A549 (cell line): Measurements from ENCODE around the gene SLC16A6. TPM values are rescaled to one million over a fixed set of nuclear protein-coding genes. Genes with fewer than 3 reads are reported as not detected.

Experiments
- ATAC-seq, 2 experiments: fragments of 200-7000 bp in 1 of 2; fragments of >200 bp in 1 of 2; cut with Nextera tagmentation in 1 of 2; cut with Tn5 transposase in 1 of 2; 3 replicates each; pipeline versions ENCODE4 v1.8.0 to v1.9.1; 2018 to 2020; ENCODE audit warnings: mild to moderate bottlenecking in 1 of 2, moderate library complexity in 1 of 2
- CTCF ChIA-PET: fragments of 300-600 bp; sonication (Branson Sonifier 250); formaldehyde crosslinking; extraction: SDS; loops from one replicate; lab custom pipeline; 2021; ENCODE audit warnings: antibody characterized with exemption, inconsistent platforms; lab: Yijun Ruan, JAX
- POLR2A ChIA-PET: fragments of 350-600 bp; formaldehyde crosslinking; extraction: SDS; loops from one replicate; lab custom pipeline; 2021; ENCODE audit warnings: antibody characterized with exemption, inconsistent platforms; lab: Yijun Ruan, JAX
- DNase-seq, 2 experiments: peaks; one replicate each; pipeline versions ENCODE4 v3.0.0 to v3.0.0-alpha.2; 2011 to 2016; ENCODE audit warnings: low read depth in 1 of 2, low spot score in 1 of 2
- FAIRE-seq: peaks from 2 replicates; lab custom pipeline; 2011; peaks lifted over from hg19 to GRCh38; lab: Jason Lieb, UNC
- H3K27ac ChIP-seq, 2 experiments: fragments of >200 bp; sonication (Bioruptor Twin); formaldehyde crosslinking; 3 replicates each; pipeline ENCODE4 v1.5.1; 2016 to 2017
- H3K4me1 ChIP-seq: fragments of >200 bp; sonication (Bioruptor Twin); formaldehyde crosslinking; 3 replicates; pipeline ENCODE4 v1.6.1; 2016
- H3K4me2 ChIP-seq: fragments of >200 bp; sonication (Bioruptor Twin); formaldehyde crosslinking; 3 replicates; pipeline ENCODE4 v1.6.1; 2016
- H3K4me3 ChIP-seq: fragments of >200 bp; sonication (Bioruptor Twin); formaldehyde crosslinking; 3 replicates; pipeline ENCODE4 v1.5.1; 2016
- H3K9me3 ChIP-seq: fragments of >200 bp; sonication (Bioruptor Twin); formaldehyde crosslinking; 3 replicates; pipeline ENCODE4 v1.6.1; 2016
- BHLHE40 ChIP-seq: IDR thresholded peaks from 2 replicates; pipeline ENCODE4 v1.6.1; 2012; ENCODE audit warnings: low read depth, low read length, inconsistent platforms
- CBX2 ChIP-seq: fragments of 200-600 bp; sonication (generic); IDR thresholded peaks from 2 replicates; pipeline ENCODE4 v1.6.1; 2016; ENCODE audit warnings: low read depth, mild to moderate bottlenecking, borderline replicate concordance
- CHD4 ChIP-seq: fragments of 200-600 bp; sonication (generic); IDR thresholded peaks from 2 replicates; pipeline ENCODE4 v1.6.1; 2016; ENCODE audit warnings: antibody characterized with exemption, mild to moderate bottlenecking, borderline replicate concordance
- CTCF ChIP-seq: fragments of >200 bp; sonication (Bioruptor Twin); formaldehyde crosslinking; IDR thresholded peaks from 3 replicates; pipeline ENCODE4 v1.5.1; 2016
- E2F6 ChIP-seq: IDR thresholded peaks from 2 replicates; pipeline ENCODE4 v1.6.1; 2012; ENCODE audit warnings: low read depth, borderline replicate concordance
- EHMT2 ChIP-seq: fragments of 200-600 bp; sonication (generic); IDR thresholded peaks from 2 replicates; pipeline ENCODE4 v1.6.1; 2016; ENCODE audit warnings: antibody characterized with exemption, low read depth, mild to moderate bottlenecking, moderate library complexity
- ELK1 ChIP-seq: fragments of 150-350 bp; IDR thresholded peaks from 2 replicates; pipeline ENCODE4 v1.6.1; 2014; ENCODE audit warnings: low read depth, mild to moderate bottlenecking, low read length
- EP300 ChIP-seq, 2 experiments: fragments of >200 bp; sonication (Bioruptor Twin); formaldehyde crosslinking; IDR thresholded peaks; 2 replicates in 1 of 2; 3 replicates in 1 of 2; pipeline ENCODE4 v1.6.1; 2016 to 2017
- FOSB ChIP-seq: fragments of 250-450 bp; sonication (Bioruptor Pico); IDR thresholded peaks from 2 replicates; pipeline ENCODE4 v1.5.0; 2020; ENCODE audit warnings: mild to moderate bottlenecking, moderate library complexity
- FOSL2 ChIP-seq, 2 experiments: fragments of 450-650 bp in 1 of 2; fragments of >200 bp in 1 of 2; sonication (Bioruptor Twin) in 1 of 2; formaldehyde crosslinking; IDR thresholded peaks; 2 replicates each; pipeline versions ENCODE4 v1.5.0 to v1.6.1; 2016 to 2020; ENCODE audit warnings: mild to moderate bottlenecking in 1 of 2, moderate library complexity in 1 of 2
- HOXB13 ChIP-seq: fragments of 250-450 bp; sonication (Bioruptor Pico); IDR thresholded peaks from 2 replicates; pipeline ENCODE4 v1.5.0; 2020; ENCODE audit warnings: low read depth, mild to moderate bottlenecking, moderate library complexity
- JUN ChIP-seq, 2 experiments: fragments of >200 bp; sonication (Bioruptor Twin); formaldehyde crosslinking; IDR thresholded peaks; 2 replicates in 1 of 2; 3 replicates in 1 of 2; pipeline ENCODE4 v1.6.1; 2016 to 2017
- JUNB ChIP-seq: fragments of >200 bp; sonication (Bioruptor Twin); formaldehyde crosslinking; IDR thresholded peaks from 2 replicates; pipeline ENCODE4 v1.6.1; 2016
- MAX ChIP-seq: IDR thresholded peaks from 2 replicates; pipeline ENCODE4 v1.6.1; 2012
- NFE2L2 ChIP-seq: fragments of 150-350 bp; conservative IDR thresholded peaks from 2 replicates; pipeline ENCODE4 v1.6.1; 2014; ENCODE audit warnings: low read length
- NPAS2 ChIP-seq: fragments of 250-450 bp; sonication (Bioruptor Pico); IDR thresholded peaks from 2 replicates; pipeline ENCODE4 v1.8.0; 2022; ENCODE audit warnings: mild to moderate bottlenecking, moderate library complexity, borderline replicate concordance
- NR3C1 ChIP-seq: fragments of >200 bp; sonication (Bioruptor Twin); formaldehyde crosslinking; IDR thresholded peaks from 3 replicates; pipeline ENCODE4 v1.6.1; 2017
- PHF8 ChIP-seq: fragments of 200-600 bp; sonication (generic); IDR thresholded peaks from 2 replicates; pipeline ENCODE4 v1.6.1; 2016; ENCODE audit warnings: low read depth, mild to moderate bottlenecking, antibody characterized with exemption, moderate library complexity, borderline replicate concordance
- POLR2A ChIP-seq: IDR thresholded peaks from 2 replicates; pipeline ENCODE4 v1.6.1; 2012; ENCODE audit warnings: mild to moderate bottlenecking, low read length
- RARB ChIP-seq: fragments of 250-450 bp; sonication (Bioruptor Pico); IDR thresholded peaks from 2 replicates; pipeline ENCODE4 v1.8.0; 2021; ENCODE audit warnings: mild to moderate bottlenecking, moderate library complexity
- RCOR1 ChIP-seq: fragments of 150-350 bp; IDR thresholded peaks from 2 replicates; pipeline ENCODE4 v1.6.1; 2014; ENCODE audit warnings: antibody characterized with exemption, low read length, low read depth
- REST ChIP-seq: fragments of 200-600 bp; sonication (generic); IDR thresholded peaks from 2 replicates; pipeline ENCODE4 v1.6.1; 2016; ENCODE audit warnings: antibody characterized with exemption, mild to moderate bottlenecking, moderate library complexity
- SMC3 ChIP-seq: fragments of >200 bp; sonication (Bioruptor Twin); formaldehyde crosslinking; IDR thresholded peaks from 3 replicates; pipeline ENCODE4 v1.6.1; 2018; ENCODE audit warnings: inconsistent platforms
- TFCP2L1 ChIP-seq: fragments of 250-450 bp; sonication (Bioruptor Pico); IDR thresholded peaks from 2 replicates; pipeline ENCODE4 v1.5.0; 2021; ENCODE audit warnings: mild to moderate bottlenecking
- ZC3H11A ChIP-seq: fragments of 450-650 bp; IDR thresholded peaks from 2 replicates; pipeline ENCODE4 v1.6.1; 2014; ENCODE audit warnings: antibody characterized with exemption, mild to moderate bottlenecking
- ZFP36 ChIP-seq: fragments of 450-650 bp; IDR thresholded peaks from 2 replicates; pipeline ENCODE4 v1.6.1; 2014; ENCODE audit warnings: borderline replicate concordance; ENCODE audit not compliant: partially characterized antibody
- ZNF302 ChIP-seq: fragments of 250-450 bp; sonication (Bioruptor Pico); IDR thresholded peaks from 2 replicates; pipeline ENCODE4 v1.9.0; 2021; ENCODE audit warnings: inconsistent platforms, mild to moderate bottlenecking, moderate library complexity
- ZSCAN20 ChIP-seq: fragments of 250-450 bp; sonication (Bioruptor Pico); IDR thresholded peaks from 2 replicates; pipeline ENCODE4 v1.8.0; 2022; ENCODE audit warnings: mild to moderate bottlenecking, moderate library complexity
- WGBS: methylation state at CpG from one replicate; pipeline ENCODE4 v1.1.6; 2017; ENCODE audit errors: missing lambda C conversion rate; 5-methylcytosine and 5-hydroxymethylcytosine counted together
- polyA plus RNA-seq, 4 experiments: library from polyadenylated mRNA; depleted of rRNA in 3 of 4; stranded (reverse); fragments of >200 nt; fragmentation: RNase III in 1 of 4; extraction: RNeasy Plus Mini Kit Qiagen cat#74134 plus additional on column Dnase treatment in 1 of 4; gene quantifications; 2 replicates in 3 of 4; 3 replicates in 1 of 4; pipeline ENCODE4 v1.2.3, GENCODE V29; 2011 to 2017

The SLC16A6 gene
- polyA plus RNA-seq, 2 of the 4 experiments (the other 2 are of a cell fraction) = 0.17 to 0.52 TPM

- H3K4me2 ChIP-seq = peak overlapping the region; percentile 96
- peaks cover 9% of the 10 kb centered on the region; the same call in 2 of the 3 replicates for H3K4me1 ChIP-seq
- H3K9me3 ChIP-seq = no peaks in the 10 kb centered on the region
- no peak for FAIRE-seq
- ATAC-seq = no peak; a peak in 2 of 6 replicates
- H3K4me3 ChIP-seq = peak overlapping the region; percentile 88
- POLR2A ChIA-PET = interaction anchor here (1.1 to 2.5 kb wide), 8 partner anchors 12 to 166 kb away, joined by 3 to 23 read pairs (median 4); no protein-coding TSS in a partner anchor
- DNase-seq = no peak
- H3K27ac ChIP-seq = peak overlapping the region in 1 of 2 experiments; percentile 92; a peak in 2 of 6 replicates
- CTCF ChIA-PET = interaction anchor here (0.8 to 2.3 kb wide), 14 partner anchors 17 to 173 kb away, joined by 3 to 11 read pairs (median 4); no protein-coding TSS in a partner anchor
- WGBS = 68% methylated on average over 9 of the region's 9 CpGs
- TF ChIP-seq EHMT2 (no peak), ZSCAN20 (CRISPR knock-in tag) (no peak), EP300 (IDR thresholded peaks at IDR 0.05) (no peak), ZNF302 (no peak), NR3C1 (no peak), PHF8 (no peak), ZFP36 (no peak), CBX2 (no peak), JUN (IDR thresholded peaks at IDR 0.05) (no peak), NPAS2 (CRISPR knock-in tag) (no peak), FOSB (CRISPR knock-in tag) (no peak), BHLHE40 (no peak), ELK1 (no peak), FOSL2 (IDR thresholded peaks at IDR 0.05) (no peak), FOSL2 (CRISPR knock-in tag; IDR thresholded peaks at IDR 0.05) (no peak), NFE2L2 (no peak), ZC3H11A (no peak), POLR2A (no peak)
Observed at GRCh38 chr17:68292689-68293040, 1.7 kb upstream of the SLC16A6 start.

- FAIRE-seq = no peak
- H3K4me2 ChIP-seq = peak overlapping the region; percentile 96
- peak overlapping the region; percentile 88 for H3K4me3 ChIP-seq
- CTCF ChIA-PET = interaction anchor here (0.8 to 2.3 kb wide), 14 partner anchors 17 to 173 kb away, joined by 3 to 11 read pairs (median 4); no protein-coding TSS in a partner anchor
- 5% methylated on average over 32 of the region's 76 CpGs for WGBS
- peaks cover 9% of the 10 kb centered on the region; the same call in 2 of the 3 replicates for H3K4me1 ChIP-seq
- peak overlapping the region; percentile 87 to 92 for H3K27ac ChIP-seq
- POLR2A ChIA-PET = interaction anchor here (1.1 to 2.5 kb wide), 9 partner anchors 12 to 166 kb away, joined by 3 to 23 read pairs (median 3); no protein-coding TSS in a partner anchor
- ATAC-seq = peak; percentile 83 to 86
- H3K9me3 ChIP-seq = no peaks in the 10 kb centered on the region
- peak; percentile 69 to 89 for DNase-seq
- TF ChIP-seq JUNB (no peak), SMC3 (no peak), REST (0 out of 2 replicates have a peak, but pooled peaks have one; percentile 21), ZSCAN20 (CRISPR knock-in tag) (no peak), RARB (CRISPR knock-in tag) (no peak), JUN (IDR thresholded peaks at IDR 0.05) (no peak; a peak in 1 of 5 replicates), MAX (peak; percentile 41; the same call in 1 of the 2 replicates), E2F6 (peak; percentile 37; the same call in 1 of the 2 replicates), EHMT2 (no peak), CTCF (peak; percentile 10; the same call in 2 of the 3 replicates), TFCP2L1 (CRISPR knock-in tag) (0 out of 2 replicates have a peak, but pooled peaks have one; percentile 34), HOXB13 (CRISPR knock-in tag) (no peak), CHD4 (no peak), NPAS2 (CRISPR knock-in tag) (no peak), RCOR1 (no peak)
Observed at GRCh38 chr17:68291836-68292688, 1.1 kb upstream of the SLC16A6 start.
